Liver (tissue), 9 donors: ENCODE results near the gene LANCL3. TPM values are rescaled to one million over a fixed set of nuclear protein-coding genes. Genes with fewer than 3 reads are reported as not detected.

ENCODE experiments used
- DNase-seq: peaks from one replicate; pipeline ENCODE4 v3.0.0-alpha.2; 2017; ENCODE audit warnings: low spot score
- H3K27ac ChIP-seq, 2 donors: one replicate each; pipeline ENCODE4 v1.7.0; 2013; ENCODE audit warnings: inconsistent platforms in 2 of 2, low read length in 2 of 2, control low read depth in 1 of 2, low read depth in 1 of 2, mild to moderate bottlenecking in 1 of 2
- H3K27me3 ChIP-seq, 4 donors: one replicate each; pipeline versions ENCODE4 v1.6.1 to v1.7.0; 2013; ENCODE audit warnings: low read length in 3 of 4, inconsistent platforms in 1 of 4, mild to moderate bottlenecking in 1 of 4, moderate library complexity in 1 of 4; ENCODE audit not compliant: control insufficient read depth in 4 of 4, insufficient read depth in 4 of 4
- H3K36me3 ChIP-seq, 4 donors: one replicate each; pipeline versions ENCODE4 v1.6.1 to v1.7.0; 2013; ENCODE audit warnings: low read length in 3 of 4, mild to moderate bottlenecking in 3 of 4, low read depth in 1 of 4, moderate library complexity in 1 of 4; ENCODE audit not compliant: control insufficient read depth in 4 of 4, insufficient read depth in 3 of 4
- H3K4me1 ChIP-seq, 4 donors: one replicate each; pipeline versions ENCODE4 v1.6.1 to v1.7.0; 2013; ENCODE audit warnings: low read length in 3 of 4, mild to moderate bottlenecking in 3 of 4, moderate library complexity in 1 of 4; ENCODE audit not compliant: control insufficient read depth in 4 of 4, insufficient read depth in 4 of 4
- H3K4me3 ChIP-seq, 3 donors: one replicate each; pipeline versions ENCODE4 v1.6.1 to v1.7.0; 2013; ENCODE audit warnings: low read length in 3 of 3, control low read depth in 1 of 3, low read depth in 1 of 3, mild to moderate bottlenecking in 1 of 3
- H3K9ac ChIP-seq, 2 donors: one replicate each; pipeline ENCODE4 v1.7.0; 2013; ENCODE audit warnings: low read length in 2 of 2, mild to moderate bottlenecking in 2 of 2, moderate library complexity in 2 of 2, control low read depth in 1 of 2, low read depth in 1 of 2
- H3K9me3 ChIP-seq, 4 donors: one replicate each; pipeline versions ENCODE4 v1.6.1 to v1.7.0; 2013; ENCODE audit warnings: low read length in 3 of 4; ENCODE audit not compliant: control insufficient read depth in 4 of 4
- CTCF ChIP-seq: fragments of 150-350 bp; IDR thresholded peaks from 2 replicates; pipeline ENCODE4 v1.5.1; 2017; ENCODE audit warnings: improper control_type of control experiment, low read depth, low read length; ENCODE audit not compliant: missing input control
- EGR1 ChIP-seq, 2 donors: IDR thresholded peaks; 2 replicates each; pipeline ENCODE4 v1.6.1; 2016 to 2018; ENCODE audit warnings: antibody characterized with exemption in 2 of 2, low read depth in 2 of 2
- GABPA ChIP-seq, 2 donors: IDR thresholded peaks in 1 of 2; conservative IDR thresholded peaks in 1 of 2; 2 replicates each; pipeline ENCODE4 v1.6.1; 2016; ENCODE audit warnings: antibody characterized with exemption in 2 of 2, mild to moderate bottlenecking in 1 of 2, moderate library complexity in 1 of 2
- HNF4A ChIP-seq, 2 donors: conservative IDR thresholded peaks; 2 replicates each; pipeline ENCODE4 v1.6.1; 2016; ENCODE audit warnings: antibody characterized with exemption in 2 of 2, mild to moderate bottlenecking in 2 of 2
- HNF4G ChIP-seq: IDR thresholded peaks from 2 replicates; pipeline ENCODE4 v1.6.1; 2016; ENCODE audit warnings: antibody characterized with exemption
- JUND ChIP-seq, 2 donors: IDR thresholded peaks; 2 replicates each; pipeline ENCODE4 v1.6.1; 2016; ENCODE audit warnings: antibody characterized with exemption in 2 of 2
- MAX ChIP-seq: IDR thresholded peaks from 2 replicates; pipeline ENCODE4 v1.6.1; 2016; ENCODE audit warnings: antibody characterized with exemption
- NR2F2 ChIP-seq: IDR thresholded peaks from 2 replicates; pipeline ENCODE4 v1.6.1; 2016; ENCODE audit warnings: antibody characterized with exemption
- SP1 ChIP-seq: IDR thresholded peaks from 2 replicates; pipeline ENCODE4 v1.6.1; 2018; ENCODE audit warnings: antibody characterized with exemption, mild to moderate bottlenecking
- TAF1 ChIP-seq: conservative IDR thresholded peaks from 2 replicates; pipeline ENCODE4 v1.6.1; 2016; ENCODE audit warnings: antibody characterized with exemption, mild to moderate bottlenecking
- YY1 ChIP-seq: IDR thresholded peaks from 2 replicates; pipeline ENCODE4 v1.6.1; 2016; ENCODE audit warnings: antibody characterized with exemption, mild to moderate bottlenecking
- ZBTB33 ChIP-seq: IDR thresholded peaks from 2 replicates; pipeline ENCODE4 v1.6.1; 2016; ENCODE audit warnings: antibody characterized with exemption
- WGBS: extraction: QIAGEN DNeasy Blood & Tissue Kit; methylation state at CpG from one replicate; pipeline ENCODE4 v1.1.7; 2013; 5-methylcytosine and 5-hydroxymethylcytosine counted together
- polyA plus RNA-seq, 2 donors: library from polyadenylated mRNA; stranded (reverse) in 1 of 2; unstranded in 1 of 2; fragments of 200-250 nt in 1 of 2; fragments of >200 nt in 1 of 2; fragmentation: Nextera tagmentation in 1 of 2; extraction: Ambion mirVana in 1 of 2; gene quantifications; one replicate each; pipeline versions ENCODE4 v1.2.1 to v1.2.3, GENCODE V29; 2013 to 2015
- total RNA-seq, 2 donors: library from RNA; depleted of rRNA; stranded (reverse); fragments of >200 nt; gene quantifications; one replicate each; pipeline ENCODE4 v1.2.3, GENCODE V29; 2014
- donor health status: healthy.
- donor health status: healthy.
- donor health status: healthy.
- donor health status: healthy.
- donor health status: healthy.

The LANCL3 gene
- total and polyA plus RNA-seq, 4 donors, result under 0.01 to 2.1 (median 0.01) TPM; not detected in 1

- Histone ChIP-seq H3K27me3 (no peaks in the 10 kb centered on the region), H3K9ac (no peak overlapping the region), H3K36me3 (no peaks in the 10 kb centered on the region), H3K9me3 (no peaks in the 10 kb centered on the region), H3K4me3 (no peak overlapping the region), H3K4me1 (no peaks in the 10 kb centered on the region), H3K27ac (no peak overlapping the region)
- TF ChIP-seq EGR1 (IDR thresholded peaks at IDR 0.05; ENCODE audit: low read depth in 2 of 2), result no peak
- TF ChIP-seq CTCF, result no peak
- TF ChIP-seq GABPA (IDR thresholded peaks at IDR 0.05 in 1 of 2, conservative IDR thresholded peaks at IDR 0.05 in 1 of 2), result no peak
- no peak for TF ChIP-seq YY1
- no peak for TF ChIP-seq ZBTB33
- TF ChIP-seq HNF4A (conservative IDR thresholded peaks at IDR 0.05), result no peak
- no peak for TF ChIP-seq JUND (IDR thresholded peaks at IDR 0.05)
- TF ChIP-seq HNF4G, result no peak
- TF ChIP-seq TAF1, result no peak
- TF ChIP-seq SP1, result no peak
- no peak for TF ChIP-seq MAX
- 89% methylated on average over 5 of the region's 5 CpGs for WGBS
- no peak for DNase-seq
Observed at GRCh38 chrX:37640142-37640541, 68.7 kb downstream of the LANCL3 start.

- DNase-seq, result no peak
- Histone ChIP-seq H3K27me3 (peaks cover 0 to 3% (median 0%) of the 10 kb centered on the region in 4 donors), H3K9ac (no peak overlapping the region), H3K4me1 (no peaks in the 10 kb centered on the region), H3K4me3 (no peak overlapping the region), H3K27ac (no peak overlapping the region), H3K9me3 (no peaks in the 10 kb centered on the region), H3K36me3 (no peaks in the 10 kb centered on the region)
- 52% methylated on average over 3 of the region's 3 CpGs for WGBS
- TF ChIP-seq HNF4G, result no peak
- TF ChIP-seq ZBTB33, result no peak
- no peak for TF ChIP-seq TAF1
- no peak for TF ChIP-seq NR2F2
- TF ChIP-seq HNF4A (conservative IDR thresholded peaks at IDR 0.05), result no peak
- TF ChIP-seq MAX, result no peak
Observed at GRCh38 chrX:37641859-37642258, 70.4 kb downstream of the LANCL3 start.
